SK-N-SH (cell line): ENCODE data around the gene PCYT1A. TPM values are rescaled to one million over a fixed set of nuclear protein-coding genes. Genes with fewer than 3 reads are reported as not detected.

ENCODE experiments used
- CTCF ChIA-PET: fragments of 300-600, 350-600 bp; formaldehyde crosslinking; extraction: SDS; loops from one replicate; lab custom pipeline; 2021; lab: Yijun Ruan, JAX
- POLR2A ChIA-PET: fragments of 350-600 bp; sonication (Branson Sonifier 250); formaldehyde crosslinking; extraction: SDS; loops from one replicate; lab custom pipeline; 2020; ENCODE audit warnings: antibody characterized with exemption, inconsistent platforms; lab: Yijun Ruan, JAX
- DNase-seq: peaks from one replicate; pipeline ENCODE4 v3.0.0; 2012
- H2AFZ ChIP-seq: fragments of 200-600 bp; sonication (generic); 2 replicates; pipeline ENCODE4 v1.8.1; 2016; ENCODE audit warnings: antibody characterized with exemption, mild to moderate bottlenecking, low read depth
- H3F3A ChIP-seq: fragments of 200-600 bp; sonication (generic); replicated peaks from 2 replicates; pipeline ENCODE3; 2016; ENCODE audit warnings: antibody characterized with exemption, mild to moderate bottlenecking; ENCODE audit not compliant: insufficient read depth
- H3K27ac ChIP-seq, 2 experiments: fragments of 200-500 bp in 1 of 2; fragments of 200-600 bp in 1 of 2; sonication (Bioruptor generic) in 1 of 2; sonication (generic), shearing (Covaris generic) in 1 of 2; 2 replicates each; pipeline versions ENCODE4 v1.5.1 to v1.6.1; 2014 to 2016; ENCODE audit warnings: low read depth in 2 of 2, inconsistent platforms in 1 of 2, low read length in 1 of 2, mild to moderate bottlenecking in 1 of 2, mixed read lengths in 1 of 2
- H3K27me3 ChIP-seq: fragments of 200-600 bp; sonication (generic), shearing (Covaris generic); 2 replicates; pipeline ENCODE4 v1.6.1; 2016; ENCODE audit warnings: mixed run types; ENCODE audit not compliant: insufficient read depth
- H3K36me3 ChIP-seq, 2 experiments: fragments of 200-500 bp in 1 of 2; fragments of 200-600 bp in 1 of 2; sonication (Bioruptor generic) in 1 of 2; sonication (generic) in 1 of 2; replicated peaks in 1 of 2; 2 replicates each; pipeline versions ENCODE3 to v1.5.1; 2014 to 2016; ENCODE audit warnings: low read length in 1 of 2, mild to moderate bottlenecking in 1 of 2; ENCODE audit not compliant: insufficient read depth in 2 of 2, control insufficient read depth in 1 of 2
- H3K4me1 ChIP-seq, 2 experiments: fragments of 200-500 bp in 1 of 2; fragments of 200-600 bp in 1 of 2; sonication (Bioruptor generic) in 1 of 2; sonication (generic), shearing (Covaris generic) in 1 of 2; 2 replicates each; pipeline versions ENCODE4 v1.5.1 to v1.6.1; 2014 to 2016; ENCODE audit warnings: low read depth in 1 of 2, low read length in 1 of 2, mixed run types in 1 of 2; ENCODE audit not compliant: insufficient read depth in 2 of 2, control insufficient read depth in 1 of 2
- H3K4me2 ChIP-seq: fragments of 200-600 bp; sonication (generic), shearing (Covaris generic); 2 replicates; pipeline ENCODE4 v1.6.1; 2017; ENCODE audit warnings: mixed run types
- H3K4me3 ChIP-seq, 2 experiments: fragments of 200-500 bp in 1 of 2; fragments of 200-600 bp in 1 of 2; sonication (Bioruptor generic) in 1 of 2; sonication (generic), shearing (Covaris generic) in 1 of 2; 2 replicates each; pipeline versions ENCODE4 v1.5.1 to v1.8.1; 2014 to 2016; ENCODE audit warnings: low read depth in 2 of 2, inconsistent platforms in 1 of 2, low read length in 1 of 2, mild to moderate bottlenecking in 1 of 2, mixed read lengths in 1 of 2, moderate library complexity in 1 of 2
- H3K79me2 ChIP-seq: fragments of 200-600 bp; sonication (generic); 2 replicates; pipeline ENCODE4 v1.8.1; 2017; ENCODE audit warnings: mild to moderate bottlenecking; ENCODE audit not compliant: insufficient read depth
- H3K9ac ChIP-seq: fragments of 200-600 bp; sonication (generic); 2 replicates; pipeline ENCODE4 v1.6.1; 2017; ENCODE audit warnings: mixed run types
- H3K9me2 ChIP-seq: fragments of 200-600 bp; sonication (generic); 2 replicates; pipeline ENCODE4 v1.6.1; 2017; ENCODE audit warnings: mixed run types
- H3K9me3 ChIP-seq: fragments of 200-600 bp; sonication (generic); 2 replicates; pipeline ENCODE4 v1.6.1; 2017; ENCODE audit warnings: mixed run types, mild to moderate bottlenecking, moderate library complexity
- H4K20me1 ChIP-seq: fragments of 200-600 bp; sonication (generic); 2 replicates; pipeline ENCODE4 v1.6.1; 2017; ENCODE audit warnings: mild to moderate bottlenecking, mixed run types; ENCODE audit not compliant: insufficient read depth
- CHD2 ChIP-seq: fragments of 150-350 bp; IDR thresholded peaks from 2 replicates; pipeline ENCODE4 v1.6.1; 2018; ENCODE audit warnings: low read length; ENCODE audit not compliant: partially characterized antibody
- ELF1 ChIP-seq: IDR thresholded peaks from 2 replicates; pipeline ENCODE4 v1.4.0; 2012
- EP300 ChIP-seq, 2 experiments: IDR thresholded peaks; 2 replicates each; pipeline versions ENCODE4 v1.4.0 to v1.6.1; 2012; ENCODE audit warnings: borderline replicate concordance in 1 of 2, low read depth in 1 of 2, low read length in 1 of 2
- EZH2phosphoT487 ChIP-seq: fragments of 200-600 bp; sonication (generic); IDR thresholded peaks from 2 replicates; pipeline ENCODE4 v1.6.1; 2017; ENCODE audit warnings: low read depth, mixed run types, mild to moderate bottlenecking, antibody characterized with exemption, moderate library complexity, borderline replicate concordance
- FOXJ3 ChIP-seq: sonication (generic); formaldehyde crosslinking; IDR thresholded peaks from 2 replicates; pipeline ENCODE4 v1.5.1; 2020; ENCODE audit warnings: mild to moderate bottlenecking, missing genetic modification reagents
- FOXM1 ChIP-seq: IDR thresholded peaks from 2 replicates; pipeline ENCODE4 v1.4.0; 2012; ENCODE audit warnings: low read depth, mild to moderate bottlenecking
- GATA2 ChIP-seq: sonication (generic); formaldehyde crosslinking; IDR thresholded peaks from 2 replicates; pipeline ENCODE4 v1.5.0; 2020; ENCODE audit warnings: mild to moderate bottlenecking, missing genetic modification reagents
- MXI1 ChIP-seq: IDR thresholded peaks from 2 replicates; pipeline ENCODE4 v1.6.1; 2012; ENCODE audit warnings: mild to moderate bottlenecking, low read depth, low read length, improper control_type of control experiment
- NFIC ChIP-seq: IDR thresholded peaks from 2 replicates; pipeline ENCODE4 v1.4.0; 2012; ENCODE audit warnings: borderline replicate concordance
- NRF1 ChIP-seq: IDR thresholded peaks from 2 replicates; pipeline ENCODE4 v1.6.1; 2012; ENCODE audit warnings: low read depth, mild to moderate bottlenecking, low read length
- RAD21 ChIP-seq: IDR thresholded peaks from 2 replicates; pipeline ENCODE4 v1.6.1; 2012; ENCODE audit warnings: mild to moderate bottlenecking, low read length
- SIN3A ChIP-seq: IDR thresholded peaks from 2 replicates; pipeline ENCODE4 v1.6.1; 2012; ENCODE audit warnings: low read depth, mild to moderate bottlenecking, low read length, moderate library complexity, borderline replicate concordance
- SMC3 ChIP-seq: IDR thresholded peaks from 2 replicates; pipeline ENCODE4 v1.6.1; 2012; ENCODE audit warnings: low read depth, low read length, improper control_type of control experiment
- TAF1 ChIP-seq: IDR thresholded peaks from 2 replicates; pipeline ENCODE4 v1.6.1; 2012; ENCODE audit warnings: low read depth, mild to moderate bottlenecking, low read length, moderate library complexity, borderline replicate concordance
- YY1 ChIP-seq: IDR thresholded peaks from 2 replicates; pipeline ENCODE4 v1.4.0; 2012; ENCODE audit warnings: low read depth, mild to moderate bottlenecking
- WGBS: methylation state at CpG from one replicate; pipeline ENCODE4 v1.1.6; 2017; ENCODE audit warnings: low lambda C conversion rate; 5-methylcytosine and 5-hydroxymethylcytosine counted together
- polyA plus RNA-seq, 3 experiments: library from polyadenylated mRNA; depleted of rRNA; stranded (reverse); fragments of >200 nt; gene quantifications; 2 replicates each; pipeline ENCODE4 v1.2.3, GENCODE V29; 2012
- TF ChIP-seq, protein P1 (sequence below): fragments of 150-350 bp; IDR thresholded peaks from 2 replicates; pipeline ENCODE4 v1.6.1; 2016; ENCODE audit warnings: mild to moderate bottlenecking, low read depth, low read length
- TF ChIP-seq, protein P2 (sequence below): IDR thresholded peaks from 2 replicates; pipeline ENCODE4 v1.4.0; 2012; ENCODE audit warnings: low read depth, borderline replicate concordance
- TF ChIP-seq, protein P3 (sequence below): IDR thresholded peaks from 2 replicates; pipeline ENCODE4 v1.4.0; 2012; ENCODE audit warnings: low read depth, borderline replicate concordance
- TF ChIP-seq, protein P4 (sequence below): fragments of 150-350 bp; IDR thresholded peaks from 2 replicates; pipeline ENCODE4 v1.6.1; 2017; ENCODE audit warnings: antibody characterized with exemption, low read length, low read depth, borderline replicate concordance

The PCYT1A gene
- polyA plus RNA-seq, 1 of the 3 experiments (the other 2 are of a cell fraction): 45.9 TPM

DNA sequence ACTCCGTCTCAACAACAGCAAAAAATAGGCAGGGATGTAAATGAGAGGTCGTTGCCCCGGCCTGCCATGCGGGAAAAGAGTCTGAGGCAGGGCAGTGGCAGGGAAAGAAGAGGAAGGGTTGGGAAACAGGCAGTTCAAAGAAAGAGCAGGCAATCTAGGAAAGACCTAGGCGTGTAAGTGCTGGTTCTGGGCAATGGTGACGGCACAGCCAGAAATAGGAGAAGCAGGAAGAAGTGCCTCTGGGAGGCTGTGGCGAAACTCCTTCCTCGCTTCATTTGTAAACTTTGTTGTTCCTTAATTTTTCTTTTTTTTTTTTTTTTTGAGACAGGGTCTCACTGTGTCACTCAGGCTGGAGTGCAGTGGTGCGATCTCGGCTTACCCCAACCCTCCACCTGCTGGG is 66.9 kb downstream of the PCYT1A start:
- Histone ChIP-seq H4K20me1 (no peaks in the 10 kb centered on the region), H3K4me2 (no peak overlapping the region), H3K36me3 (no peaks in the 10 kb centered on the region), H3K27me3 (no peaks in the 10 kb centered on the region), H3K4me1 (peaks cover 0 to 17% of the 10 kb centered on the region in 2 experiments; a peak in 1 of 4 replicates), H3K9me2 (no peaks in the 10 kb centered on the region), H2AFZ (no peak overlapping the region), H3K27ac (no peak overlapping the region), H3K9ac (no peak overlapping the region), H3F3A (no peaks in the 10 kb centered on the region), H3K4me3 (no peak overlapping the region), H3K9me3 (no peaks in the 10 kb centered on the region), H3K79me2 (no peaks in the 10 kb centered on the region)
- ChIA-PET POLR2A (no interaction called here), CTCF (no interaction called here)
- DNase-seq: no peak
- WGBS: 92% methylated on average over 10 of the region's 10 CpGs
- TF ChIP-seq, protein P1, sequence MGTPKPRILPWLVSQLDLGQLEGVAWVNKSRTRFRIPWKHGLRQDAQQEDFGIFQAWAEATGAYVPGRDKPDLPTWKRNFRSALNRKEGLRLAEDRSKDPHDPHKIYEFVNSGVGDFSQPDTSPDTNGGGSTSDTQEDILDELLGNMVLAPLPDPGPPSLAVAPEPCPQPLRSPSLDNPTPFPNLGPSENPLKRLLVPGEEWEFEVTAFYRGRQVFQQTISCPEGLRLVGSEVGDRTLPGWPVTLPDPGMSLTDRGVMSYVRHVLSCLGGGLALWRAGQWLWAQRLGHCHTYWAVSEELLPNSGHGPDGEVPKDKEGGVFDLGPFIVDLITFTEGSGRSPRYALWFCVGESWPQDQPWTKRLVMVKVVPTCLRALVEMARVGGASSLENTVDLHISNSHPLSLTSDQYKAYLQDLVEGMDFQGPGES: no peak
- no peak for TF ChIP-seq ELF1
- TF ChIP-seq YY1: no peak
- no peak for TF ChIP-seq CHD2
- TF ChIP-seq NRF1: no peak
- TF ChIP-seq, protein P2, sequence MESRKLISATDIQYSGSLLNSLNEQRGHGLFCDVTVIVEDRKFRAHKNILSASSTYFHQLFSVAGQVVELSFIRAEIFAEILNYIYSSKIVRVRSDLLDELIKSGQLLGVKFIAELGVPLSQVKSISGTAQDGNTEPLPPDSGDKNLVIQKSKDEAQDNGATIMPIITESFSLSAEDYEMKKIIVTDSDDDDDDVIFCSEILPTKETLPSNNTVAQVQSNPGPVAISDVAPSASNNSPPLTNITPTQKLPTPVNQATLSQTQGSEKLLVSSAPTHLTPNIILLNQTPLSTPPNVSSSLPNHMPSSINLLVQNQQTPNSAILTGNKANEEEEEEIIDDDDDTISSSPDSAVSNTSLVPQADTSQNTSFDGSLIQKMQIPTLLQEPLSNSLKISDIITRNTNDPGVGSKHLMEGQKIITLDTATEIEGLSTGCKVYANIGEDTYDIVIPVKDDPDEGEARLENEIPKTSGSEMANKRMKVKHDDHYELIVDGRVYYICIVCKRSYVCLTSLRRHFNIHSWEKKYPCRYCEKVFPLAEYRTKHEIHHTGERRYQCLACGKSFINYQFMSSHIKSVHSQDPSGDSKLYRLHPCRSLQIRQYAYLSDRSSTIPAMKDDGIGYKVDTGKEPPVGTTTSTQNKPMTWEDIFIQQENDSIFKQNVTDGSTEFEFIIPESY: no peak
- TF ChIP-seq FOXJ3 (CRISPR knock-in tag): no peak
- TF ChIP-seq FOXM1: no peak
- TF ChIP-seq RAD21: no peak
- TF ChIP-seq TAF1: no peak
- TF ChIP-seq MXI1: no peak
- TF ChIP-seq, protein P3, sequence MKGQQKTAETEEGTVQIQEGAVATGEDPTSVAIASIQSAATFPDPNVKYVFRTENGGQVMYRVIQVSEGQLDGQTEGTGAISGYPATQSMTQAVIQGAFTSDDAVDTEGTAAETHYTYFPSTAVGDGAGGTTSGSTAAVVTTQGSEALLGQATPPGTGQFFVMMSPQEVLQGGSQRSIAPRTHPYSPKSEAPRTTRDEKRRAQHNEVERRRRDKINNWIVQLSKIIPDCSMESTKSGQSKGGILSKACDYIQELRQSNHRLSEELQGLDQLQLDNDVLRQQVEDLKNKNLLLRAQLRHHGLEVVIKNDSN: no peak
- TF ChIP-seq EP300 (IDR thresholded peaks at IDR 0.05; ENCODE audit: borderline replicate concordance in 1 of 2, low read depth in 1 of 2, low read length in 1 of 2): no peak
- TF ChIP-seq SIN3A: no peak
- TF ChIP-seq GATA2: no peak
- TF ChIP-seq SMC3: no peak
- TF ChIP-seq EZH2phosphoT487: no peak
- TF ChIP-seq NFIC: no peak
- TF ChIP-seq, protein P4, sequence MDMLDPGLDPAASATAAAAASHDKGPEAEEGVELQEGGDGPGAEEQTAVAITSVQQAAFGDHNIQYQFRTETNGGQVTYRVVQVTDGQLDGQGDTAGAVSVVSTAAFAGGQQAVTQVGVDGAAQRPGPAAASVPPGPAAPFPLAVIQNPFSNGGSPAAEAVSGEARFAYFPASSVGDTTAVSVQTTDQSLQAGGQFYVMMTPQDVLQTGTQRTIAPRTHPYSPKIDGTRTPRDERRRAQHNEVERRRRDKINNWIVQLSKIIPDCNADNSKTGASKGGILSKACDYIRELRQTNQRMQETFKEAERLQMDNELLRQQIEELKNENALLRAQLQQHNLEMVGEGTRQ: no peak
- TF ChIP-seq, all 33 proteins: peak for 0
